NCI-H2107 (cell line): ENCODE results near the gene MDGA2.

Experiments used
- DNase-seq: peaks from one replicate; lab custom pipeline; 2025; lab: John Stamatoyannopoulos, UW

The MDGA2 gene

GRCh38 chr14:47485421-47485820 lies 190.0 kb downstream of the MDGA2 start:
- no peak for DNase-seq

- DNase-seq = no peak
Observed at GRCh38 chr14:47483449-47483848, 192.0 kb downstream of the MDGA2 start.

GRCh38 chr14:47471075-47471474 lies 204.3 kb downstream of the MDGA2 start:
- DNase-seq = no peak

GRCh38 chr14:47466916-47467315 lies 208.5 kb downstream of the MDGA2 start:
- DNase-seq = no peak

- DNase-seq = no peak
Observed at GRCh38 chr14:47454025-47454424, 221.4 kb downstream of the MDGA2 start.

- DNase-seq = no peak
Observed at GRCh38 chr14:47447076-47447475, 228.3 kb downstream of the MDGA2 start.

GRCh38 chr14:47442211-47442610 lies 233.2 kb downstream of the MDGA2 start:
- DNase-seq = no peak

GRCh38 chr14:47439953-47440352 lies 235.5 kb downstream of the MDGA2 start:
- no peak for DNase-seq

- no peak for DNase-seq
Observed at GRCh38 chr14:47438650-47439140, 236.7 kb downstream of the MDGA2 start.

- no peak for DNase-seq
Observed at GRCh38 chr14:47435331-47435965, 240.0 kb downstream of the MDGA2 start.

GRCh38 chr14:47427629-47428028 lies 247.8 kb downstream of the MDGA2 start:
- DNase-seq = no peak

- no peak for DNase-seq
Observed at GRCh38 chr14:47425302-47425701, 250.1 kb downstream of the MDGA2 start.

- no peak for DNase-seq
Observed at GRCh38 chr14:47422191-47422590, 253.2 kb downstream of the MDGA2 start.

- no peak for DNase-seq
Observed at GRCh38 chr14:47411523-47411922, 263.9 kb downstream of the MDGA2 start.

GRCh38 chr14:47392326-47392725 lies 283.1 kb downstream of the MDGA2 start:
- DNase-seq = no peak

GRCh38 chr14:47390831-47391504 lies 284.4 kb downstream of the MDGA2 start:
- no peak for DNase-seq

- DNase-seq = no peak
Observed at GRCh38 chr14:47389535-47389934, 285.9 kb downstream of the MDGA2 start.

GRCh38 chr14:47366006-47366405 lies 309.4 kb downstream of the MDGA2 start:
- DNase-seq = no peak

GRCh38 chr14:47365233-47365632 lies 310.2 kb downstream of the MDGA2 start:
- DNase-seq = no peak

GRCh38 chr14:47353186-47353585 lies 322.2 kb downstream of the MDGA2 start:
- DNase-seq = no peak

- no peak for DNase-seq
Observed at GRCh38 chr14:47346849-47347248, 328.6 kb downstream of the MDGA2 start.

GRCh38 chr14:47345016-47345415 lies 330.4 kb downstream of the MDGA2 start:
- no peak for DNase-seq

- DNase-seq = no peak
Observed at GRCh38 chr14:47332939-47333338, 342.5 kb downstream of the MDGA2 start.

GRCh38 chr14:47332106-47332505 lies 343.3 kb downstream of the MDGA2 start:
- DNase-seq = no peak
